HG02840 (cell line): ENCODE data around the gene CACNA1G.

Experiments
- ATAC-seq: cut with Tn5 transposase; IDR thresholded peaks from one replicate; pipeline ENCODE4 v1.9.1; 2021; ENCODE audit warnings: mild to moderate bottlenecking, moderate library complexity, moderate number of reproducible peaks; ENCODE audit not compliant: unreplicated experiment, low FRiP score

CACNA1G gene

GRCh38 chr17:50608700-50609379 is 48.3 kb downstream of the CACNA1G start:
- ATAC-seq: no peak

GRCh38 chr17:50609380-50610074 is 49.0 kb downstream of the CACNA1G start:
- ATAC-seq: no peak

GRCh38 chr17:50611634-50612033 is 51.1 kb downstream of the CACNA1G start:
- ATAC-seq: no peak

- no peak for ATAC-seq
These were observed 51.8 kb downstream of the CACNA1G start for GRCh38 chr17:50612281-50612680.

GRCh38 chr17:50613007-50613992 is 52.8 kb downstream of the CACNA1G start:
- no peak for ATAC-seq

- ATAC-seq: no peak
These were observed 54.0 kb downstream of the CACNA1G start for GRCh38 chr17:50614471-50615051.

GRCh38 chr17:50615828-50616227 is 55.3 kb downstream of the CACNA1G start:
- no peak for ATAC-seq

- ATAC-seq: no peak
These were observed 57.8 kb downstream of the CACNA1G start for GRCh38 chr17:50618300-50618699.

- ATAC-seq: no peak
These were observed 58.4 kb downstream of the CACNA1G start for GRCh38 chr17:50618941-50619340.

GRCh38 chr17:50619489-50619888 is 59.0 kb downstream of the CACNA1G start:
- no peak for ATAC-seq

- no peak for ATAC-seq
These were observed 59.7 kb downstream of the CACNA1G start for GRCh38 chr17:50620237-50620636.

- ATAC-seq: no peak
These were observed 60.3 kb downstream of the CACNA1G start for GRCh38 chr17:50620858-50621257.

GRCh38 chr17:50621574-50622031 is 61.1 kb downstream of the CACNA1G start:
- no peak for ATAC-seq

- no peak for ATAC-seq
These were observed 63.9 kb downstream of the CACNA1G start for GRCh38 chr17:50624321-50624934.

- no peak for ATAC-seq
These were observed 64.7 kb downstream of the CACNA1G start for GRCh38 chr17:50625032-50625871.

GRCh38 chr17:50626037-50626574 is 65.6 kb downstream of the CACNA1G start:
- ATAC-seq: no peak

- ATAC-seq: no peak
These were observed 66.7 kb downstream of the CACNA1G start for GRCh38 chr17:50627036-50627781.
